OCI-M1 (cell line): ENCODE results near the gene DLG1.

Experiments
- DNase-seq: peaks from one replicate; lab custom pipeline; 2025; lab: John Stamatoyannopoulos, UW

DLG1 gene

DNA sequence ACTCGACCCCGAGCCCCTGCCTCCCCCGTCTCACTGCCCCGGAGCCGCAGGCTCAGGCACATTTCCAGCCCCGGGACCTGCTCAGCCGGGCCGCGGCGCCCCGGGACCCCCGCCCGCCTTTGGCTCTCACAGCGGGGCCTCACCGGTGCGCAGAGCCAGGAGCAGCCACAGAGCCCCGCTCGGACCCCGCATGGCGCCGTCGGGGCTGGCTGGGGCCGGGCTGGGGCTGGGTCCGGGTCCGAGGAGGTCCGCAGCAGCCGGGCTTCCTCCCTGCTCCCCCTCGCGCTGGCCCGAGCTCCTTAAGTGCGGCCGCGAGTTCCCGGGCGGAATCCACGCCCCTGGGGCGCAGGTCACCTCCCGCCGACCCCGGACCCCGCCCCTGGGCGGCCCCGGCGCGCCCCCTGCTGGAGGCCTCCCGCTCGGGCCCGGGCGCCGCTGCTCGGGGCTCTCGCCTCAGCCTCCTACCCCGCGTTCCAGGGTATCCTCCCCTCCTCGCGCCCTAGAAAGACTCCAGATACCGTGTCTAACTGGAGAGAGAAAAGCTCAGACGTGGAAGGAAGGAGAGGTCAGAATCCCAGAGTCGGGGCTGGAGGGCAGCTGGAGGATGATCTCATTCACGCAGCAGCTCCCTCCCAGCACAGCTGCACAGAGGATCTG is 268.8 kb downstream of the DLG1 start, which contains the start of gene MELTF:
Gene MELTF, minus strand, starts transcription at position 307 of the 657 bp plus-strand sequence. Its CDS starts 115 bp downstream, at position 192.
- DNase-seq: peak; percentile 79

DNA sequence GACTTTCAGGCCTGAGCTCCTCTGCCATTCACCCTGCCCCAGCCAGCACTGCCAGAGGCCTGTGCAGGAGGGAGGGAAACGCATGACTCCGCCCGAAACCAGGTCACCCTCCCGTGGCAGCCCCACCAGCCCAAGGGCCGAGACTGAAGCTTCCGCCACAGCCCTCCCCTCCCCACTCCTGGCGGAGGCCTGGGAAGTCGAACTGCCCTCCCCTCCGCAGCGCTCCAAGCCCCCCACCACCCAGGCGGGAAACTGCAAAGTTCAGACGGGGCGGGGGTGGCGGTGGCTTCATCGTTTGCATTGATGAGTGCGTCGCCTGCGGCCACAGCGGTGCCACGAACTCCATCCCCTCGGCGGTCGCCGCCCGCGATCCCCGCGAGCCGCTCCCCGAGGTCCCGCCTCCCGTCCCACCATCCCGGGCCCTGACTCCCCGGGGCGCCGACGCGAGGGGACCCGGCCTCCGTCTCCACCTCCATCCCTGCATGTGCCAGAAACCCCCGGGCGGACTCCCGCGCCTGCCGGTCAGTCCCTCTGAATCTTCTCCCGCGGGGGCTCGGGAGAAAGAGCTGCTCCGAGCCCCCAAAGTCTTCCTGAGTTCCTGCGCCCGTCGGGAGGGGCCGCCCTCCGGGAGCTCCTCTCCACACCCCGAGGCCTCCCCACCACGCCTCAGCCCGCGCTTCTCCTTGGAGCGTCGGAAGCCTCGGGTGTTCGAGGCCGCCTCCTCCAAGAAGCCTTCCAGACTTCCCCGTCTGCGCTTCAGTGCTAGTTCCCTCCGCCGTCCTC is 269.5 kb downstream of the DLG1 start:
- DNase-seq: peak; percentile 32

DNA sequence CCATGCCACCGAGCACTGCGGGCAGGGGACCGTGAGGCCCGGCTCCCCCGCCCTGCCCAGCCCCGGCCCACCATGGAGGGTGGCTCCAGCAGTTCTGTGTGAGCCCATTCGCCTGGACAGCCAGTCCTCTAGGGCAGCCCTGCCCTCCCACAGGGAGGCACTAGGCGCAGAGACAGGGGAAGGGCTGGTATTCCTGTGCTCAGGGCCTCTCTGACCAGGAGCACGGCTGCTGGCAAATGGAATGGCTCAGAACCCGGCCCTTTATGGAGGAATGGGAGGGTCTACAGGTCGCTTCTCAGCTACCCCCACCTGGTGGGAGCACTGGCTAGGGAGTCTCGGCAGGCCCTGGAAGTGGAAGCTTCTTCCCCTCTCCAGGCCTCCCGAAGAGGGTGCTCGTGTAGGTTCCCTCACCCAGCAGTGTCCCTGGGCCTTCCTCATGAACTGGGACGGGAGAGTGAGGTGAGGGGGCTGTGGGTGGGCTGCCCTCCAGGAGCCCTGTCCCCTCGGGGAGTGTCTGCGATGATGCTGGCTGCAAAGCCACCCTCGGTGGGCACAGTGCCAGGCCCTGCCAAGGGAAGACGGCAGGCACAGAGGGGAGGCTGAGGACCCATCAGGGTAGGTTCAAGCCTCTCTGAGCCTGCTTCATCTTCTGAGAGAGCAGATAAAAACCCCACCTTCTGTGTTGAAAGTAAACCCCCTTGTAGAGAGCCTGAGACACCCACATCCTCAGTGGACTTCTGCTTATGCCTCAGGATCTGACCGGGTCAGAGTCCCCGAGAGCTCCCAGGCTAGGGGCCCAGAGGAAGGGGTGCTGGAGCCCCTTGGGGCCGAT is 270.3 kb downstream of the DLG1 start:
- DNase-seq: no peak

DNA sequence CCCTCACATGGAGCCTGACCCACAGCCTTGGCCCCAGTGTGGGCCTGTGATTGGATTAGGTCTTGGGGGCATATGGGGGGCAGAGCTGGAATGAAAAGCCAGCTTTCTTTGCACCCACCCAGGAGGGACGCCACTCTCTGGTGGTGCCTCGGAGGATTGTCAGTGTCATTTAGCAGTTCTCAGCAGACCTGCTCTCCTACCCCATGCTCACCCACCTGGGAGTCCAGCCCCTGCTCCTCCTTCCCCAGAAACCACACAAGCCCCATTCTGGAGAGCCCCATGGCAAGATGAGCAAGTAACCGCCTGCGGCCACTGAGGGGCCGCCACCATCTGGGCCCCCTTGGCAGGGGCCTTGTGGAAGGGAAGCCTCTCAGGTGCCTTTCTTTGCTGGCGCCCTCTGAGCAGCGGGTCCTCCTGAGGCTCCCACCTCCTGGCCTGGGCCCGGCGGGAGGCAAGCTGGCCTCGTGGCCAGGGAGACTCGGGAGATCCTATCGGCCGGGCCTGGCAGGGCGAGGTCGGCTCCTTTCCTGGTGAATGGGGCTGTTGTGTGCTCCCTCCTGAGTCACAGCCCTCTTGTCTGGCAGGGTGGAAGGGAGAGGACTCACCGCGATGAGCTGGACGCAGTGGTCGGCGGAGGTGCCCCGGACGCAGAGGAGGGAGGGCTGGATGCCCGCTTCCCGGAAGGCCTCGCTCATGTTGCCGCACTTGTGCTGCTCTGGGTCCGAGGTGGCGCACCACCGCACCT is 271.1 kb downstream of the DLG1 start:
- no peak for DNase-seq

DNA sequence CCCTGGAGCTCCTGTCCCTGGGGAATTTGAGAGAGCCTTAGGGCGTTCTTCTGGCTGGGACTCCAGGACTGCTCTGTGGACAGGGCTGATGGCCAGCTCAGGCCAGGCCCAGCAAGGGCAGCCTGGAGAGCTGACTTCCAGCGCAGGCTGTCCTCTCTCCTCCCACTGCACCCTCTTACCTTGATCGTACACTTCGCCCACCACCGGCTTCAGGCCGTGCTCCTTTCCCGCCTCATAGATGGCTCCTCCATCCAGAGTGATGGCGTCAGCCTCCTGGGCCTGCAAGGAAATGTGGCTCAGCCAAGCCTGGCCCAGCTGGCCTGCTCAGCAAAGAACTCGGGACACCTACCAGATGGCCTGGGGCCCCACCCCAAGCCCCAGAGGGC is 271.9 kb downstream of the DLG1 start:
- no peak for DNase-seq

DNA sequence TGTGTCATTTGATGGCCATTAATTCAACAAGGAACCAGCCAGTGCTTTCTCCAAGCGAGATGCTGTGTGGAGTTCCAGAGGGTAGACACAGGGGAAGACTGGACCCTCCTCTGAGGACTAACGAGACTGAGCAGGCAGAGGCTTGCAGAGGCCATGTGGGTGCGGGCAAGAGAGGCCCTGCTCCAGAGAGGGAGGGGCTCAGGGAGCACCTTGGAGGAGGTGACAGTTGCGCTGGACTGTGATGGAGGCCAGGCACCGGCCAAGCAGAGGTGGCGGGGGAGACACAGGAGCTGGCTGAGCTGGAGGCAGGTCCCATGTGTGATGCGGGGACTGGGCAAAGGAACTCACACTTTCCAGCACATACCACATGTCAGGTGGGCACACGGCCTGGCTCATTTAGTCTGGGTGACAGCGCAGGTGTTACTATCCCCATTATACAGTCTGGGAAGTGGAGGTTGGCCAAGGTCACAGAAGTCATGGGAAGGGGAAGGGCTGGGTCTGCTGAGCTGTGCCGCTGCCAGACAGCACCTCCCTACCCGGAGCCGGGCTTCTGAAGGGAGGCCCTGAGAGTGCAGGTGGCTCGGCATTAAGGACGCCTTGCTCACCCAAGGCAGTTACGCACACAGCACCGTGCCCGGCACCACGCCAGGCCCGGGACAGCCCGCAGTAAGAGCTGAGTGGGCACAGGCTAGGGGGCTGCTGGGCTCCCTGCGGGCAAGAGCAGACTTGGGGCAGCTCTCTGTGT is 272.5 kb downstream of the DLG1 start:
- no peak for DNase-seq

DNA sequence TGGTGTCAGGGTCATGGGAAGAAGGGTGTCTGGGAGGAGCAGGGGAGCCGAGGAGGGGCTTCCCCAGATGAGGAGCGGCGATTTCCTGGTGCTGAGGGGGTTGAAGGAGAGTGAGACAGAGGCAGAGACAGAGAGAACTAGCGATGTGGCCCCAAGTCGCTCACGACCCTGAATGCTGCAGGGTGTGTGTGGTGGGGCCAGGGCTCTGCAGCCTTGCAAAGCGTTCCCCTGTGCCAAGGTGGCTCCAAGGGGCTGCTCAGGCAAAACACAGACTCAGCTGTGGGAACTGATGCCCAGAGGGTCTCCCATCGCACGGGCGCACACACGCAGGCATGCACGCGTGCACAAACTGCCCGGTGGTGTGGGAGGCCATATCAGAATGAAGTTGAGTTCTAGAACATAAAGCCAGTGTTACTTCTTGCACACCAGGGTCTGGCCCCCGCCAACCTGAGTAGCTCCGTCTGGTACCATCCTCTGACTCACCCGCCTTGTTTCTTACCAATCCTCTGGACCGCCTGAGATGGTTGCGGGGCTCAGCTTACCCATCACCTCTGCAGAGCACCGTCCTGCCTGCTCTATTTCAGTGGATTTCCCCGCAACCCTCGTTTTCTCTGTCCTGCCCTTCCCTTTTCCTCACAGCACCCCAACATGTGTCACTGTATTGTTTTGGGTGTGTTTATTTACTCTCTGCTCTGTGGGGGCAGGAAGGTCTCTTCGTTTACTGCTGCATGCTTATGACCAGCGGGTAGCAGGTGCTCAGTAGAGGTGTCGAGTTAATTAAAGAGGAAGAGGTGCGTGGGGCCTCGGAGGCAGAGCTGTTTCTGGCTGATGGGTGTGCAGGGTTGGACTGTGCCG is 273.3 kb downstream of the DLG1 start:
- DNase-seq: no peak

DNA sequence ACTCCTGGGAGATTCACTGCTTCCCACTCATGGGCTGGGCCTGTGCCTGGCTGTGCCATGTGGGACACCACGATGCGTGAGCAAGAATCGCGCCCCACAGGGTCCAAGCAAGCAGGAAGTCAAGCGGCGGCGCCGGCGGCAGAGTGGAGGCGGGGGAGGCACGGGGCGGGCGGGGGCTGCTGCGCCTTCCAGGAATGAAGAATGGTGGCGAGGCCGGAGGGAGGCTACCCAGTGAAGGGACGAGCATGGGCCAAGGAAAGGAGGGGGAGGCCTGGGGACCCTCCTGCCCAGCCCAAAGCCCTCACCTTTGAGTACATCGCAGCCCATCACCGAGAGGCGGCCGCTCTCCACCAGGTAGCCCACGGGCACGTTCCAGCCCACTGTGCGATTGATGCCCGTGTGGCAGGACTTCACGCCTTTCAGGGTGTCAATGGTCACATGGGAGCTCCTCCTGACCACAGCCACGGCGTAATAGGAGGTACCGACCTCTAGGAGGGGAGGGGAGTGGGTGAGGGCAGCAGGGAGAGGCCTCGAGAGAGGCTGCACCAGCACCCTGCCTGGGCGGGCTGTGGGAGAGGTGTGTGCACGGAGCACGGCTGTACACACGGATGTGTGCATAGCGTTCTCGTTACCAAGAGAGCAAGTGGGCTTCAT is 274.3 kb downstream of the DLG1 start:
- no peak for DNase-seq

DNA sequence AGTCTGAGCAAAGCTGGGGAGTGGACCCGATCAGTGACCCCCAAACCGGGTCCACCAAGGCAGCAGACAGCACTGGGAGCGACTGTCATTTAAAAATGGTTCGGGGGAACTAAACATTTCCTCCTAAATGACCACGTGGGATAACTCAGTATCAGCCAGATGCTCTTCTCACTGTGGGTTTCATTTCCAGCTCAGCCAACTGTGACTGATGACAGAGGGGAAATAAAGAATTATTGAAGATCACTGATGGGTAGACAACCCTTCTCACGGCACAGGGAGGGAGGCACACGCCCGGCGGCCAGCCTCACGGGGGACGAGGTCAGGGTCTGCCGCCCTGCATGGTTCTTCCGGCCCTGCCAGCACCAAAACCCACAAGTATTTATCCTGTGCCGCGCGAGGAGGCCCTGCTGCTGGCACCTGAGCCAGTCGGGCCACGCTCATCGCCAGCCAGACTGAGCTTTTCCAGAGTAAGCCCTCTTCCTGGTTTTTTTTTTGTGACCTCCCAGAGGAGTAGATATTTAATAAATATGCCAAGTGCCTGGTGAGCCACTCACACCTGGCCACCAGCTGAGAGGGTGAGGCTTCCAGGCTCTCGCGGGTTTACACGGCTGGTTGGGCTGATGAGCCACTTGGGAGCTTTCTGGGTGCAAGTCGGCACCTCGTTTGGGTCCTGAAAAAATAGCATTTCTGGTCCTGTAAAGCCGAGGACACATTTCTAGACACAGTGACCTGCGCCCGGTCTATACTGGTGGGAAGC is 275.0 kb downstream of the DLG1 start:
- DNase-seq: no peak

DNA sequence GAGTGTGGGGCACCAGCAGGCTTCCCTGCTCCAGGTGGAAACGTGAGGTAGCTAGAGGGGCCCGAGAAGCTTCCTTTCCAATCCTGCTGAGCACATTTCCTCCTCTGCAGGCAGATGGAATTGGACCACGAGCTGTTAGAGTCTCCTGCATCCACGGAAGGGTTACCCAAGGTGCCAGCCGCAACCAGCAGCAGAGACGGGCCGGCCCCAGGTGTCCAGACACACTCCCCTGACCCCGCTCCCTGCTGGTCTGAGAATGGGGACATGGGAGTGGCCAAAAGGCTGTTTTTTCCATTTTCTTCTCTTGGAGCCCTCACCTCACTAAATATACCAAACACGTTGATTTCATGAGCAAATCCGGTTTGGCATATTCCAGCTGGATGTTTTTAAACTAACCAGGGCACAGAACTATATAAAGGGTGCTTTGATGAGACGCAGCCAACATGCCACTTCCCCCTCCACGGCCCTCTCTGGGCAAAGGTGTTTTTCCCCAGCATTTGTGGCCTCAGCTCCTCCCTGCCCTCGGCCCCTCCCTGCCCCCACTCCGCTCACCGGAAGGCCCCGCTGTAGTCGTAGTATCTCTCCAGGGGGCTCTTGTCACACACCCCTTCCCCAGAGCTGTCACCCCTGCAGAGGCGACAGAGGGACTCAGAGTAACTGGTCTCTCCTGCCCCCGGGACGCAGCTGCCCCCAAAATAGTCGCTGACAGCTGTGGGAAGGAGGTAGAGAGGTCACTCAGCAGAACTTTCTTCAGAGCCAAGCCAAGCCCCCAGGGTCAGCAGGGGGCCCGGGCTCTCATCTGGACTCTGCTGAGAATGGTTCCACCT is 275.8 kb downstream of the DLG1 start:
- DNase-seq: no peak

DNA sequence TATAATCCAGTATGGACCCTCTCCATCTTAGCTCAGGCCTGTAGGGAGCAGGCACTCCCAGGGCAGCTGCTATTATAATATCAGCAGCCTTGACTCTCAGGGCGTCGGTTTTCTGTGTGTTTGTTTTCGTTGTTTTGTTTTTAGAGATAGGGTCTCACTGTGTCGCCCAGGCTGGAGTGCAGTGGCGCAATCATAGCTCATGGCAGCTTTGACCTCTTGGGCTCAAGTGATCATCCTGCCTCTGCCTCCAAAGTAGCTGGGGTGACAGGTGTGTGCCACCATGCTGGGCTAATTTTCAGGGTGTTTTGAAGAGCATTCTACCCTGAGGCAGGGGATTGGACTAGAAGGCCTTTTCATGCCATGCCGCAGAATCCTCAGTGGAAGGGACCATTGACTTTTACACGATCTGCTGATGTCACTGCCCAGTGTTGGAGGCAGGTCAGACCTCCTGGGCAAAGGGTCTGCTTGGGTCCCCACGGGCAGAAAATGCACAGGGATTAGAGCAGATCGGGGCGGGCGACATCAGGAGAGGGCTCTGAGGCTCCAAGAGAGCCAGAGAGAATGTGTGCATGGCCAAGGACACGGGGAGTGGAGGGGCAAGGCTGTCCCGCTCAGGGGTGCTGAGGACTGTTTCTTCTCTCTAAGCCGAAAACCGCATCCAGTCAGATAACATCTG is 276.5 kb downstream of the DLG1 start:
- DNase-seq: no peak

DNA sequence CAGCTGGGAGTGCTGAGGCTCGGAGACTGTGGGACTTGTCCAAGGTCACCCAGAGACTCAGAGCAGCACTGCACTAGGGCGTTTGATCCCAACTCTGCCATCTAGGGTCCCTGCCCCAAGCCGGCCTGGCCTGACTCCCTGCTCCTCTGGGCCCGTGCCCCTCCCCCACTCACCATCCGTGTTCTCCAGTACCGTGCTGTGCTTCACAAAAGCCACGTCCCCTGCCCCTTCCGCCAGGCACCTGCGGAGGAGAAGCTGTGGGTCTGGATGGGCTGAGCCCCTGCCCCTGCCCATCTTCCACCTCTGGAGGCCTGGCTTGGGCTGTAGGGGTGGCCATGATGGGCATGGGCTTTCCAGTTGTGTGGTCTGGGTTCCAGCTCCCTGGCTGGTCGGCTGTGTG is 277.2 kb downstream of the DLG1 start:
- DNase-seq: no peak

DNA sequence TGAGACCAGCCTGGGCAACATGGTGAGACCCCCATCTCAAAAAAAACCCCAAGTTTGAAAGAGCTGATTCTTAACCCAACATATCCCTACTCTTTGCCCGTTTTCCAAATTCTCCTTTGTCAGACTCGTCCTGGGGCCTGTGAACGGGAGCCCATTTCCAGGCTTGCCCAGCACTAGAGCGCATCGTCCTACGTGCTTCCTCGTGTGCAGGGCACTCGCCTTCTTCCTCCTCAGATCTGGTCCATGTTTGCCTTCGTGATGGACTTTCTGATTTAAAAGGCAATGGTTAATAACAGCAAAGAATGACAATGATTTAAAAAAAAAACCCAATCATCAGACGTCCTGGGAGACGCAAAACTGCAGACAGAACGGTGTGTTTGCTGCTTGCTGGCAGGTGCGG is 278.9 kb downstream of the DLG1 start:
- no peak for DNase-seq

DNA sequence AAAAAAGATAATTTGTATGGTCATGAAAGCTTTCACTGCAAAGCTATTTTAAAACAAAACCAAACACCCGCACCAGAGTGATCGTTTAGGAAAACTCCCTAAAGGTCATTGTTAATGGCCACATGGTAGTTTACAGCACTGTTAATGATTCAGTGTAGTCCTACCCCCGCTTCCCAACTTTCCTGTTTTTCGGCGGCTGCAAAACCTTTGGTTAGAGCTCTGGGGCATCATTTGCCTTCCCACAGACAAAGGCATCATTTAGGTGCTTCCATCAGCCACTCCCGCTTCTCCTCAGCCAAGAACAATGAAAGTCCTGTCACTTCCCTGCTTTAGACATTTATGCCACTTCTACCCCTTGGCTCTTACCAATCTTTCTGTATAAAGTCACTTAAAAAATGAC is 279.4 kb downstream of the DLG1 start:
- DNase-seq: no peak

DNA sequence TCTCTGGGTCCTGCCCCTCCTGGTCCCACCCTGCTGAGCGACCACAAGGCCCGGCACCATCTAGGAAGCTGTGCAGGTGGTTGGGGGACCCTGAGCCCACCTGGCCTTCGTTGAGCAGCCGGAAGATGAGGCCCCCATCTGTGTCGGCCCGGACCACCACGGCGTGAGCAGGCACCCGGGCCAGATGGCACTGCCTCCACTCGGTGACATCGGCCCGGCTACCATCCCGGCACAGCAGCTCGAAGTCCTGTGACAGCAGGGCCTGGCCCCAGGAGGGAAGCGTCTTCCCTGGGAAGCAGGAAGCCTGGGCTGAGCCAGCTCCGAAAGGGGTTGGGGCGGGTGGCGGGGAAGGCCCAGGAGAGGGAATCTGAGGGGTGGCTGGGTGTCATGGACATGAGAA is 281.4 kb downstream of the DLG1 start:
- no peak for DNase-seq

DNA sequence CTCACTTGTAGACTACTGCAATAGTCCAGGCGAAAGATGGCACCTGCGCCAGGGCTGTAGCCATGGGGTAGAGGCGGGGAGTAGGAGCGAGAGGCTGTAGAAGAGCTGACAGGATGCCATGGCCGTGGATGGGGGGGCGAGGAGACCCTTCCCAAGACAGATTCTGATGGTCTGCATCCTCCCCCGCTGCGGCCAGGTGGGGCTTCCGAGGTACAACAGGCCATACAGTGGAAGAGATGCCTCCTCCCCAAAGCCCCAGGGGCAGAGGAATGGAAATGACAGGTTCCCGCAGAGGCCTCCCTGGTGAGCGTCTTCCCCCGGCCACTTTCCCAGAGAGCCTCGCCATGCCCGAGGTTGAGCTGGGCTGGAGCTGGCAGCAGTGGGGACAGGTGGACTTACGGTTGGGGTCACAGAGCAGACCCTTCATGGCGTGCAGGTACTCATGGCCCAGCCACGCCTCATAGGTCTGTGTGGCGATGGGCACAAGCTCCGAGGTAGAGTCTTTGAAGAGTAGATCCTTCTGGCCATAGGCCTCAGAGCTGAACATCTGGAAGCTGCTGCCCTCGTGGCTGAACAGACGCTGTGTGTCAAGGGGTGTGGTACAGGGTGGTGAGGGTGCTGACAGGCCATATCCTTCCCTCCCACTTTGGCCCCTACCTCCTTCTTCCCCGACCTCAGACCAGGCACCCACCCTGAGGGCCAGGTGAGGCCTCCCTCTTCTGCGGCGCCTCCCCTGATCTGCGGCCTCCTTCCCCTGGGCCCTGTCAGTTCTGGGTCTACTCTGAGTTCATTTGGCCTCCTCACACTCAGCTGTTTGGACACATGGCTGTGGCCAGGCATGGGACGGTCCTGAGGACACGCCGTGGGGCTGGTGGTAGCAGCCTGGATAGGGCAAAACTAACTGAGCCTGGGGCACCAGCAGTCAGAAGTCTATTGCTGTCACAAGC is 282.3 kb downstream of the DLG1 start:
- DNase-seq: no peak
